Left ventricle myocardium inferior (tissue), 1 donor: ENCODE measurements around the gene ANXA9. TPM values are rescaled to one million over a fixed set of nuclear protein-coding genes. Genes with fewer than 3 reads are reported as not detected.
A peak's percentile ranks its signal among the peaks of the same experiment; 100 is the strongest.

Source experiments
- DNase-seq: peaks from one replicate; pipeline ENCODE4 v3.0.0-alpha.2; 2020
- H3K27ac ChIP-seq: fragments of 200-600 bp; replicated peaks from 2 replicates; pipeline ENCODE4 v1.8.0; 2021
- H3K27me3 ChIP-seq: fragments of 200-600 bp; 2 replicates; pipeline ENCODE4 v1.8.0; 2021; ENCODE audit warnings: low read depth
- H3K36me3 ChIP-seq: fragments of 200-600 bp; 2 replicates; pipeline ENCODE4 v1.8.0; 2021
- H3K4me1 ChIP-seq: fragments of 200-600 bp; 2 replicates; pipeline ENCODE4 v1.8.0; 2021
- H3K4me3 ChIP-seq: fragments of 200-600 bp; 2 replicates; pipeline ENCODE4 v1.8.0; 2021; ENCODE audit warnings: mild to moderate bottlenecking, moderate library complexity
- H3K9me3 ChIP-seq: fragments of 200-600 bp; replicated peaks from 2 replicates; pipeline ENCODE4 v1.8.0; 2021
- intact Hi-C: fragments of 100-400 bp; cut with micrococcal nuclease; formaldehyde crosslinking; loops from one replicate; pipeline ENCODE4 v1.11.0; 2022
- total RNA-seq: library from RNA; stranded (reverse); fragmentation: NEBNext Ultra II Directional; extraction: Animal tissue kit (Norgen Biotek cat#: 25700); gene quantifications from one replicate; pipeline ENCODE4 v1.2.1, GENCODE V29; 2021
- TF ChIP-seq, protein P1 (sequence below): fragments of 200-600 bp; IDR thresholded peaks from 2 replicates; pipeline ENCODE4 v1.8.0; 2021; ENCODE audit warnings: antibody characterized with exemption, mild to moderate bottlenecking, borderline replicate concordance
- donor health status: DM: no; HTN: yes; CAD: no; lungs with severe emphysema.

ANXA9 gene
- total RNA-seq, 1 donor from 2014 or later = 0.14 TPM

DNA sequence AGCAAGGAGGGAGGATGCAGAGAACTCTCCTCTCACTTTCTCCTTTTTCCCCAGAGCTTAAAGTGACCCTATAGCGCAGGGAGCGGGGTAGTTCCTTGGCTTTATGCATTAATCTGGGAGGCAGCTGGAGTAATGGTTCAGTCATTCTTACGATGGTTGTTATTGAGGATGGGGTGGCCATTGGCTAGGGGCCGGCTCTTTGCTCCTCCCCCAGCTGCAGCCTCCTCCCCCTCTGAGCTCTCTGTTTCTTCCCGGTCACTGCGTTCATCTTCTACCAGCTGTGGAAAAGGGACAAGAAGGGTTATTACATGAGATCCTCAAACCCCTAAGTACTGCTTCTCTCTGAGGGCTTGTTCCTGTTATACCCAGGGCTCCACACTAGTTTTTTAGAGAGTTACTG lies 16.1 kb upstream of the ANXA9 start:
- Histone ChIP-seq H3K9me3 (no peaks in the 10 kb centered on the region), H3K36me3 (peaks cover 82% of the 10 kb centered on the region), H3K4me3 (no peak overlapping the region), H3K27me3 (no peaks in the 10 kb centered on the region), H3K27ac (no peak overlapping the region), H3K4me1 (peaks cover 24% of the 10 kb centered on the region)
- intact Hi-C loops = no loop called here
- no peak for DNase-seq
- TF ChIP-seq, protein P1, sequence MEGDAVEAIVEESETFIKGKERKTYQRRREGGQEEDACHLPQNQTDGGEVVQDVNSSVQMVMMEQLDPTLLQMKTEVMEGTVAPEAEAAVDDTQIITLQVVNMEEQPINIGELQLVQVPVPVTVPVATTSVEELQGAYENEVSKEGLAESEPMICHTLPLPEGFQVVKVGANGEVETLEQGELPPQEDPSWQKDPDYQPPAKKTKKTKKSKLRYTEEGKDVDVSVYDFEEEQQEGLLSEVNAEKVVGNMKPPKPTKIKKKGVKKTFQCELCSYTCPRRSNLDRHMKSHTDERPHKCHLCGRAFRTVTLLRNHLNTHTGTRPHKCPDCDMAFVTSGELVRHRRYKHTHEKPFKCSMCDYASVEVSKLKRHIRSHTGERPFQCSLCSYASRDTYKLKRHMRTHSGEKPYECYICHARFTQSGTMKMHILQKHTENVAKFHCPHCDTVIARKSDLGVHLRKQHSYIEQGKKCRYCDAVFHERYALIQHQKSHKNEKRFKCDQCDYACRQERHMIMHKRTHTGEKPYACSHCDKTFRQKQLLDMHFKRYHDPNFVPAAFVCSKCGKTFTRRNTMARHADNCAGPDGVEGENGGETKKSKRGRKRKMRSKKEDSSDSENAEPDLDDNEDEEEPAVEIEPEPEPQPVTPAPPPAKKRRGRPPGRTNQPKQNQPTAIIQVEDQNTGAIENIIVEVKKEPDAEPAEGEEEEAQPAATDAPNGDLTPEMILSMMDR = no peak

- Histone ChIP-seq H3K4me3 (no peak overlapping the region), H3K9me3 (no peaks in the 10 kb centered on the region), H3K27me3 (no peaks in the 10 kb centered on the region), H3K27ac (no peak overlapping the region), H3K4me1 (peaks cover 44% of the 10 kb centered on the region), H3K36me3 (peaks cover 63% of the 10 kb centered on the region)
- TF ChIP-seq, protein P1 = no peak
- no peak for DNase-seq
- intact Hi-C loops = no loop called here
Observed at GRCh38 chr1:150967936-150968335, 14.2 kb upstream of the ANXA9 start.

GRCh38 chr1:150968491-150968890 lies 13.6 kb upstream of the ANXA9 start:
- Histone ChIP-seq H3K27me3 (no peaks in the 10 kb centered on the region), H3K9me3 (no peaks in the 10 kb centered on the region), H3K4me3 (no peak overlapping the region), H3K27ac (no peak overlapping the region), H3K36me3 (peaks cover 57% of the 10 kb centered on the region), H3K4me1 (peaks cover 49% of the 10 kb centered on the region)
- DNase-seq = no peak
- intact Hi-C loops = no loop called here
- TF ChIP-seq, protein P1 = no peak

DNA sequence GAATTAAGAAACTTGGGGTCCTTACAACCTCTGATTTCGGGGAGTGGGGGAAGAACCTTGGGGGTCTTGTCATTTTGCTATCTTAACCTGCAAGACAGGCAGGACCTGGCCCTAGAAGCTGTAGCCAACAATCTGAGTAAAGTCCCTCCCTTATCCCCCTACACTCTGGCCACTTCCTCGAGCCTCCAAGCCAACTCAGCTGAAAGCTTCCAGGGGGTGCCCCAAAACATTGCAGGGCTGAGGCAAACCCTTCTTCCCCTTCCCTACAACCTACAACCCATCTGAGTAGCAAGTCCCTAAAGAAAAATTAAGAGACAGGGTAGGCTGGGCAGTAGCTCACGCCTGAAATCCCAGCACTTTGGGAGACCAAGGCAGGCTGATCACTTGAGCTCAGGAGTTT lies 12.5 kb upstream of the ANXA9 start:
- intact Hi-C loops = no loop called here
- Histone ChIP-seq H3K27me3 (no peaks in the 10 kb centered on the region), H3K4me1 (peaks cover 56% of the 10 kb centered on the region), H3K9me3 (no peaks in the 10 kb centered on the region), H3K36me3 (peaks cover 46% of the 10 kb centered on the region), H3K27ac (peak overlapping the region; percentile 99), H3K4me3 (no peak overlapping the region)
- no peak for DNase-seq
- TF ChIP-seq, protein P1 = no peak

DNA sequence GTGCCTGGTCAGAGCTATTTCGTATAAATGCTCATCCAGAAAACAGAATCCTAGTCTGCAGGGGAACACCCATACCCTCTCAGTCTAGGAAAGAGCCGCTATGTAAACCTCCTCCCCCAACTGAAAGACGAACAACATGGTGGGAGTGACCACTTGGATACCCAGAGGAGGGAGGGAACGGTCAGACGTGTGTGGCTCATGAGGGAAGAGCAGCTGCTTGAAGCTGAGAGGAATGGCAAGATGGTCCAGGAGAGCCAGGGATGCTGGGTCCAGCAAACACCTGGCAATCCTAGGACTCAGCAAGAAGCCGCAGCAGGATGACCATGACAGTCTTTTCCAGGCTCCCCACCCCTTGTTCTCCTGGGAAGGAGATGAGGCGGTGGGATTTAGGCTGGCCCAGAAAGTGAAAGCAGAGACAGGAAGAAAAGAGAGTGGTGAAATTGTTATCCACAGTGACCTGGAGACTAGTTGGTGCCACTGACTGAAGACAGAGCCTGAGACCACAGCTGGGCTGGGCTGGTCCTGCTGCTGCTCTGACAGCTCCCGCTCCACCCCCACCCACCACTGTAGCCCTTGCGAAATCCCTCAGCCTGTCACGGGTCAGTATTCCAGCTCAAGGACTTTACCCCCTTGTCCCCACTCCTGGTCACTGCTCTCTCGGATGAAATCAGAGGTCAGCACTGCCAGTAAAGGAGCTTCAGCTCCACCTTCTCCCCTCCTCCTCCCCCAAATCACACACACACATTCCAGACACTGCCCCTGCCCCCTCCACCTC lies 11.1 kb upstream of the ANXA9 start:
- H3K4me1 ChIP-seq = peaks cover 66% of the 10 kb centered on the region

More for the DNA sequence above, 11.1 kb upstream of the ANXA9 start:
- intact Hi-C loops = no loop called here
- peaks cover 32% of the 10 kb centered on the region for H3K36me3 ChIP-seq
- no peaks in the 10 kb centered on the region for H3K27me3 ChIP-seq
- peak overlapping the region; percentile 94 for H3K4me3 ChIP-seq
- DNase-seq = peak; percentile 84
- TF ChIP-seq, protein P1 = no peak
- peak overlapping the region; percentile 99 for H3K27ac ChIP-seq
- H3K9me3 ChIP-seq = no peaks in the 10 kb centered on the region
